Skin epidermis (tissue), 12 donors: Measurements from ENCODE around the gene DERL2.
"Not testable (repeated sequence)": the region's sequence is repeated elsewhere in the genome, so short reads cannot be mapped to it uniquely, and the experiment has no call there.

Experiments used
- H3K27ac ChIP-seq, 21 experiments: fragments of 200-600 bp; sonication (generic) in 11 of 21; one replicate each; pipeline ENCODE4 v1.5.0; 2020; ENCODE audit warnings: mild to moderate bottlenecking in 3 of 21, inconsistent platforms in 2 of 21, moderate library complexity in 2 of 21
- H3K4me3 ChIP-seq, 7 experiments: fragments of 200-600 bp; sonication (generic) in 2 of 7; one replicate each; pipeline ENCODE4 v1.5.0; 2020; ENCODE audit warnings: inconsistent platforms in 2 of 7, mild to moderate bottlenecking in 2 of 7, moderate library complexity in 1 of 7

The DERL2 gene

DNA sequence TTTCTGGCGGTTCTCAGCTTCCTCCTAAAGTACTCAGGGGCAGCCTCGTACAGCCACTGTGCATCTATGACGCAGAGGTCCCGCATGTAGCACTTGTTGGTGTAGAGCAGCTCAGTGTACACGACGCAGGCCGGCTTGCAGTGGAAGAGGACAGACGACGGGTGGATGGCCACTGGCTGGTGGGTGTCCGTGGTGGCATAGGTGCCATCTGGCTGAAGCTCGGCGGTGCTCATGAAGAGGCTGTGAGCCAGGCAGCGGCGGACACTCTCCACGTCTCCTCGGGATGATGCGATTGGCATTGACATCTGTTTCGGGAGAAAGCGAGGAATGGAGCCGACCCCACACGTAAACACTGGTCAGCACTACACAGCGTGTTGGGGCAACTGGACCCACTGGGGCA lies 41.8 kb downstream of the DERL2 start:
- Histone ChIP-seq H3K4me3 (no peak overlapping the region), H3K27ac (no peak overlapping the region)

GRCh38 chr17:5443728-5444127 lies 42.2 kb downstream of the DERL2 start:
- Histone ChIP-seq H3K27ac (no peak overlapping the region), H3K4me3 (no peak overlapping the region)

DNA sequence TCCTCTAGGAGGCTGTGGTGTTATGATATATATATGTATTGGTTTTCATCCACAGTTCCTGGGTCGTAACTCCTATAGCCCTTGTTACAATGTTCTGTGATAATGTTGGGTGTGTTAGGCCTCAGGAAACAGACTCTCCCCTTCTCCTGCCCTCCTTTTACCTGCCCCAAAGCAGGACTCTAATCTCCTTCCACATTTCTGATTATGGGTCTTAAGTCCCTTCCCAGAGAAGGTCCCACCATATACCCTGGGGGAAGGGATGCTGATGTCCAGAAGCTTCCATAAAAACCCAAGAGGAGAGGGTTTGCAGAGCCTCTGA lies 46.6 kb downstream of the DERL2 start:
- Histone ChIP-seq H3K27ac (peak overlapping the region in 20 of 21 experiments; percentile 47 to 91 (median 82)), H3K4me3 (peak overlapping the region in 6 of 7 experiments; percentile 51 to 98 (median 70))

DNA sequence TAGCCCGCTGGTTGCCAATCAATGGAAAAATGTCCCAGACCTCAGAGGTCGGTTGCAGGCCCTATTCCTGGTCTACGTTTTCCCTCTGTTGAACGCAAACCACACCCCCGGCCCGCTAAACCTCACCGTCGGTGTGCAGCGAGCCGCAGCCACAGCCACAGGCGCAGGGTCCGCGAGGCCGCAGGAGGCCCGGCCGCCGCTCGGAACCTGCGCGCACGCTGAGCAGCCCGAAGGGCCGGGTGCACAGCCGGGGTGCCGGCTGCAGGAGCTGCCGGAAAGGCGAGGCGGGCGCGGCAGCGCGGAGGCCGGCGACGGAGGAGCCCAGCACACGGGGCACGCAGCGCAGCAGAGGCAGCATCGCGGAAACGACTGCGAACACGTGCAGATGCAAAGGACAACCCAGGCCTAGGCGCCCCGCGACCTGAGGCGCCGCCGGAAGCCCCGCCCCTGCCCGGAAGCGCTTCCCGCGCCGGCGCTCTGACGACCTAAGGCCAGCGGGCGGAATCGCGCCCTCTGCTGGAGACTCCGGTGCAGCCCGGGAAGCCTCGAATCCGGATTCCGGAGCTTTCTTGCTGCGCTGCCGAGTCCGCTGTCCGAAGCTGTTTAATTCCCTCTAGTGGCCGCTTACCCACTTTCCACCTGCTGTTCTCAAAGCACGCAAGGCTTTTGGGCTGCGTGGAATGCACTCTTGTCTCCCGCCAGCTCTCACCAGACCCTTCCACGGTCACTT lies 47.1 kb downstream of the DERL2 start, which contains the start of gene C1QBP:
Gene C1QBP (minus strand): TSS at position 440 of the 730 bp plus-strand sequence. CDS start 82 bp downstream, at position 358.
- Histone ChIP-seq H3K27ac (peak within 1 kb of the TSS; percentile 37 to 91 (median 81)), H3K4me3 (peak within 1 kb of the TSS; percentile 51 to 98 (median 75))

DNA sequence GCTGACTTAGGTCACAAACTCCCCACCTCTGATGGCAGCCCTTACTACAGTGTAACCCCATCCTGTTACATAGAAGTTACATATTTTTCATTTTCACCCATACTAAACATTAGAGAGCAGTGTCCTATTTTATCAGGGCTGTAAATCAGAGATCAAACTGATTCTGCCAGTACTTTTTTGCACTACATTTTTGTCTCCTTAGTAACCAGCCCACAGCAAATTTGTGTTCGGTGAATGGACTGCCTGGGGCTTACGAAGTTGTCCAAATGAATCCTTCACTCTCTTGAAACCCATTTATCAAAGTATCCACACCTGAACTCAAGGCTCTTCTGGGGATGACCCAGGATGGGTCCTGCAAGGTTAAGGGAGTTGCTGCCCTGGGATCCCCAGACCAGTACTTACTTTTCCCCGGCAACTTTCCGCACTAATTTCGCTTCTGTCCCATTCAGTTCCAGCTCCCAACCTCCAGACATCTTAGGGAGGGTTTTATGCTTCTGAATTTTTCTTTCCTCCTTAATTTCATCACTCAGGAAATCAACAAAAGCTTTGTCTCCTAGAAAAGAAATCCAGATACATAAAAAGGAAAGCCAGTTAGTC lies 48.2 kb downstream of the DERL2 start:
- H3K27ac ChIP-seq, result peak overlapping the region in 13 of 21 experiments; percentile 17 to 88 (median 83)
- H3K4me3 ChIP-seq, result peak overlapping the region; percentile 51 to 98 (median 75)

DNA sequence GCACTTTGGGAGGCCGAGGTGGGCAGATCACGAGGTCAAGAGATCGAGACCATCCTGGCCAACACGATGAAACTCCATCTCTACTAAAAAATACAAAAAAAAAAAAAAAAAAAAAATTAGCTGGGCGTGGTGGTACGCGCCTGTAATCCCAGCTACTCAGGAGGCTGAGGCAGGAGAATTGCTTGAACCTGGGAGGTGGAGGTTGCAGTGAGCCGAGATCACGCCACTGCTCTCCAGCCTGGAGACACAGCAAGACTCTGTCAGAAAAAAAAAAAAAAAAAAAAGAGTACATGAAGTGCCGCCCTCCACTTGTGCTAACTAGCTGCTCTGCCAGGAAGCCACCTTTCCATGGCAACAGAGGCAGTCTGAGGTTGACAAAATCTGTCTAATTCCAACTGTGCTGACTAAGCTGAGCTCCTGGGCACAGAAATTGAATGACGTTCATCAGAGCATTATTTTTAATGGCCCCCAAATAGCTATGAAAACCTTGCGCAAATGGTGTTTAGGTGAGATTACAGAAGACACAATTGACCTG lies 50.1 kb downstream of the DERL2 start:
- not testable (repeated sequence) for H3K27ac ChIP-seq, H3K4me3 ChIP-seq

GRCh38 chr17:5434984-5435383 lies 51.0 kb downstream of the DERL2 start:
- Histone ChIP-seq H3K27ac (peak overlapping the region in 1 of 21 experiments; percentile 30), H3K4me3 (no peak overlapping the region)

GRCh38 chr17:5431949-5432556 lies 53.9 kb downstream of the DERL2 start:
- Histone ChIP-seq H3K27ac (peak overlapping the region in 2 of 21 experiments; percentile 1 to 29), H3K4me3 (no peak overlapping the region)

DNA sequence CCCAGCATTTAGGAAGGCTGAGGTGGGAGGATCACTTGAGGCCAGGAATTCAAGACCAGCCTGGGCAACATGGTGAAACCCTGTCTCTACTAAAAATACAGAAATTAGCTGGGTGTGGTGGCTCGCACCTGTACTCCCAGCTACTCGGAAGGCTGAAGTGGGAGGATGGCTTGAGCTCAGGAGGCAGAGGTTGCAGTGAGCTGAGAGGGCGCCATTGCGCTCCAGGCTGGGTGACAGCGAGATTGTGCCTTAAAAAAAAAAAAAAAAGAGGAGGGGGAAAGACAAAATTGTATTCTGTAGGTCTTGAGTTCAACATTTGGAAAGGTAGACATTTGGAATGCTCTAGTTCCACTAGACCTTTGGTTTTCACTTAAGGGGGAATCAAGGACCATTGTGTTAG lies 54.7 kb downstream of the DERL2 start:
- peak overlapping the region in 1 of 21 experiments; percentile 8 for H3K27ac ChIP-seq
- H3K4me3 ChIP-seq, result not testable (repeated sequence)

DNA sequence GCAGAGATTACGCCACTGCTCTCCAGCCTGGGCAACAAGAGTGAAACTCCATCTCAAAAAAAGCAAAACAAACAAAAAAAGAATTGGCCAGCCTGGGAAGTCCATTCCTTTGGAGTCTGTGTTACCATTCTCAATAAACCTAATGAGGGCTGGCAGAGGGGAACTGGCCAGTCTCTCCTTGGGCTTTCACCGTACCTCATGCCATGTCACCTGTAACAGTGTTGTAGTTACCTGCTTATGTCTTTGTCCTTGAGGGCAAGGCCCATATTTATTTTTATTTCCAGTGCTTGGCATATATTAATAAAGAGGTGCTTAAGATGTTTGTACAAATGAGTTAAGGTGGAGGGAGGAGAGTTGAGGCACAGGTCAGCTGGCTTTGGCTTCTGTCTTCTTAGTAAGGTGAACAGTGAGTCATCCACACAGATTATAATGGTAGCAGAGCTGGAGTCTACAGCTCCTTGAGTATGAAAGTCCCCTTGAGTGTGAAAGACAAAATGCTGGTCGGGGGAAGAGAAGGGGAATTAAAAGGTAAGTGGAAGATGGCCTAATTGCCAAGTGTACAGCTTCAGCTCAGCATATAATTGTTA lies 55.5 kb downstream of the DERL2 start:
- Histone ChIP-seq H3K27ac (peak overlapping the region in 1 of 21 experiments; percentile 9), H3K4me3 (no peak overlapping the region)

DNA sequence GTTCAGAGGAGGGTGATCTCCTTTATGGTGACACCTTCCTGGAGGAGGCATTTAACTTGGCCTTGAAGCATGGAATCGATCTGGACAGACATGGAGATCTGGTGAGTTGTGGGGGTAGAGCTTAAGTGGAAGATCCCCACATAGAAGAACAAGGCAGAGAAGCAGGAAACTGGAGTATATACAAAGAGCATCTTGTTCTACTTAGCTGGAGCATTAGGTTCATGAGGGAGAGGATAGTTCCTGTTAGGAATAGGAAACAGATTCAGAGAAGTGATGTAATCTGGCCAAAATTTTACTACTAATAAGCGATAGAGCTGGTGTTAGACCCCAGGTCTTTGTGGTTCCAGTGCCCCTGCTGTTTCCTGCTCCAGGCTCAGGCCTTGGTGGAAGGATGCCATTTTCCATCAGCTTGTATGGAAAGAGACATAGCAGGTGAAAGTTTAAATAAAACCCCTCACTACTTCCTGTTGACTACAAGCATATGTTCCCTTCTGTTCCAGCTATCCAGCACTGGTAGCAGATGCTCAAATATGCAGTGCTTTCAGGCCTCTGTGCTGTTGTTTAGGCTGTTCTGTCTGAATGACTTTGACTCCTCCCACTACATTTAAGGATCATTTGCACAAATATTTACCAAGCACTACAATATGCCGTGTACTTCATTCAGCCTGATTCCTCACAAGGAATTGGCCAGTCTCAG lies 56.6 kb downstream of the DERL2 start:
- Histone ChIP-seq H3K4me3 (no peak overlapping the region), H3K27ac (peak overlapping the region in 1 of 21 experiments; percentile 14)

- no peak overlapping the region for H3K4me3 ChIP-seq
- no peak overlapping the region for H3K27ac ChIP-seq
These were observed 60.2 kb downstream of the DERL2 start for GRCh38 chr17:5425826-5426225.

DNA sequence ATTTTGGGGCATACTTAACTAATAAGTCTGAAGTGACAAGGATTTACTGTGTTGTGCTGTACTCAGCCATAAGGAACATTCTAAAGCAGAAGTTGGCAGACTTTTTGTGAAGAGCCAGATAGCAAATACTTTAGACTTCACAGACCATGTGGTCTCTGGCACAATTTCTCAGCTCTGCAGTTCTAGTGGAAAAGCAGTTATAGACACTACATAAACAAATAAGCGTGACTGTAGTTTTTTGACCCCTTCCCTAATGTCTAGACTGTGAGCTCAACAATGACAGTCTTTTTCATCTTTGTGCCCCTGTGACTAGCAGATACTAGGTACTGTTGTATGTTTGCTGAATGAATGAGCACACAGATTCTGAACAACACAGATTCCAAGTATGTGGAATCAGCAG lies 61.1 kb downstream of the DERL2 start:
- H3K27ac ChIP-seq, result no peak overlapping the region
- no peak overlapping the region for H3K4me3 ChIP-seq

DNA sequence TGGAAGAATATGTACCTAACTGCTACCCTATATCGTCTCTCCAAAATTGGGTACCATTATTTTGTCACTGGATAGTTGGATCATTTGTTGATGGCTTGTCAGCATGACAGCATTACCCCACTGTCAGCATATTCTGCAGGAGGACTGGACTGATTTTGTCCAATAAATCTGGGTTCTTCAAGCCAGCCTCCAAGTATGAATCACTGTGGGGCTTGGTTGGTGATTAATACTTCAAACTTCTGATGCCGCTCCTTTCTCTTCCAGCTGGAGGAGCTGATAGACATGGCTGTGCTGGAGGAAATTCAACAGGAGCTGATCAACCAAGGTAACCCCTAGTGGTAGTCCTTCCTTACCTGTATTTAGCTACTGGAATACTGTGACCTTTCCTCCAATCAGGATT lies 63.5 kb downstream of the DERL2 start:
- H3K27ac ChIP-seq, result no peak overlapping the region
- H3K4me3 ChIP-seq, result no peak overlapping the region
